UCSD-AML1 (cell line): ENCODE data around the gene PRKG1.

Source experiments
- DNase-seq: peaks from one replicate; lab custom pipeline; 2025; ENCODE audit not compliant: unreplicated experiment; lab: John Stamatoyannopoulos, UW

Gene PRKG1

DNA sequence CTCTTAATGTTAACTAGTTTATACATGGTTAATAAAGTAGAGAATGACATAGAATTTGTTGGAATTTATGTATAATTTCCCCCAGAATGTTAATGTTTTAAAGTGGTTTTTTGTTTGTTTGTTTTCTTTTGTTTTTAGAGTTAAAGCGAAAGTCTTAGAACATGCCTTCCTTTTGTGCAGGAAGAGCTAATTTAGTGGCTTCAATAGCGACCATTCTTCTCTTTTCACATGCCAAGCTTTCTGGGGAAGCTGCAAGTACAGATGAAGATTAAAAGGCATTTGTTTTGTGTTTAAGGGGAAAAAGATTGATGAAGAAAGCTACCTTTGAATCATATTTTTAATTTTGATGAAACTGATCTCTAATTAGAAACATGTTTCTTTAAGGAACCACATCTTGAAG is 881.4 kb downstream of the PRKG1 start:
- no peak for DNase-seq

DNA sequence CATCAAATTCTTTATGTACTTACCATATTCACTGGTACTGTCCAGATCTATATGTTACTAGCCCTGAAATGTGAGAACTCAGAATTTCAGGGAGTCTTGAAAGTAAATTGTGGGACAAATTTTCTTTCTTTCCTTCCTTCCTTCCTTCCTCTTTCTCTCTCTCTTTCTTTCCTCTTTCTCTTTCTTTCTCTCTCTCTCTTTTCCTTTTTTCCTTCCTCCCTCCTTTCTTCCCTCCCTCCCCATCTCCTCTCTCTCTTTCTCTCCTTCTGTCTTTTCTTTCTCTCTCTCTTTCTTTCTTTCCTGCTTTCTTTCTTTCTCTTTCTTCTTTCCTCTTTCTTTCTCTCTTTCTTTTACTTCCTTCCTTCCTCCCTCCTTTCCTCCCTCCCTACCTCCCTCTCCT is 882.5 kb downstream of the PRKG1 start:
- no peak for DNase-seq

- DNase-seq, result no peak
These were observed 886.2 kb downstream of the PRKG1 start for GRCh38 chr10:51960494-51960895.

GRCh38 chr10:51961401-51961800 is 887.1 kb downstream of the PRKG1 start:
- DNase-seq, result no peak

GRCh38 chr10:51964630-51965029 is 890.3 kb downstream of the PRKG1 start:
- DNase-seq, result no peak

GRCh38 chr10:51965451-51965850 is 891.2 kb downstream of the PRKG1 start:
- DNase-seq, result no peak

GRCh38 chr10:51972733-51973346 is 898.6 kb downstream of the PRKG1 start:
- peak; percentile 6 for DNase-seq

GRCh38 chr10:51980752-51981151 is 906.5 kb downstream of the PRKG1 start:
- no peak for DNase-seq

DNA sequence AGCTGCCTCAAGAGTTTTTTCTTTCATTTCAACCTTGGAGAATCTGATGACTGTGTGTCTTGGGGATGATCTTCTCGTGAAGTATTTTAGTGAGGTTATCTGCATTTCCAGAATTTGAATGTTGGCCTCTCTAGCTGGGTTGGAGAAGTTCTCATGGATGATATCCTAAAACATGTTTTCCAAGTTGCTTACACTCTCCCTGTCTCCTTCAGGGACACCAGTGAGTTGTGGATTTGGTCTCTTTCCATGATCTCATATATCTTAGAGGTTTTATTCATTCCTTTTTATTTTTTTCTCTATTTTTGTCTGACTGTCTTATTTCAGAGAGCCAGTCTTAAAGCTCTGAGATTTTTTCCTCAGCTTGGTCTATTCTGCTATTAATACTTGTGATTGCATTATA is 907.4 kb downstream of the PRKG1 start:
- no peak for DNase-seq

- DNase-seq, result no peak
These were observed 909.2 kb downstream of the PRKG1 start for GRCh38 chr10:51983481-51983880.

GRCh38 chr10:51985336-51985735 is 911.0 kb downstream of the PRKG1 start:
- no peak for DNase-seq

- DNase-seq, result no peak
These were observed 912.2 kb downstream of the PRKG1 start for GRCh38 chr10:51986516-51986915.

DNA sequence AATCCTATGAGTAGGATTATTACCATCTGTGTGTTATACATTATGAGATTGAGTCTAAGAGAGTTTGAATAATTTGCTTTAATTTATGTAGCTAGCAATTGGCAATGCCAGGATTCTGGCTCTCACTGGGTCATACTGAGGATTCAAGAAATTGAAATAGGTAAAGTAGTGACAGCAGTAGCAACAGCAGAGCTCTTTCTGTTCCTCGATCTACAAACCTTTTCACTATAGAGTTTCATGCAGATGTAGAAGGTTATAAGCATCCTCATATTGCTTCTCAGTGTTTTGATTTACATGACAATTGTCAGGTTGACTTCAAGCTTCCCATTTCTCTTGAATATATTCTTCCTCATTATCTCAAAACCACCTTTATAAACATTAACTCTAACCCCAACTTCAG is 919.2 kb downstream of the PRKG1 start:
- no peak for DNase-seq

- DNase-seq, result no peak
These were observed 924.8 kb downstream of the PRKG1 start for GRCh38 chr10:51999096-51999495.

DNA sequence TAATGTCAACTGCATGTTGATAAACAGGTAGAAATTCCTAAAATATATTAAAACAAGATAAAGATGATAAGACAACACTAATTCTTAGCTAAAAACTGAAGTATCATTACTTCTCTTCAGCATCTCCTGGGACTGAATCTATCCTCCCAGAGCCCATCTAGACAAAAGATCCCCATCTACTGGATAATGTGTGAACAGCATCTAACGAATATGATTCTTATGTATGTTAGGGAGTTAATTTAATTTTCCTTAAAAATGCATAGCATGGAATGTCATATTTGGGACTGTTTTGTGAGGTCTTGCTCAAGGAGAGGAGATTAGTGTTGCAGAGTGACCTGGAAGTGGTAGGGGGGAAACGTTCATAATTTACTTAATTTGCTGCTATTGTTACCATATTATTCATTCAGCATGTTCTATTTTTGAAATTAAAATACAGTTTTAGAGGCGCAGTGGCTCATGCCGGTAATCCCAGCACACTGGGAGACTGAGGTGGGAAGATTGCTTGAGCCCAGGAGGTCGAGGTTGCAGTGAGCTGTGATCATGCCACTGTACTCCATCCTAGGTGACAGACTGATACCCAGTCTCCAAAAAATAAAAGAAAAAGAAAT is 930.2 kb downstream of the PRKG1 start:
- DNase-seq, result no peak

DNA sequence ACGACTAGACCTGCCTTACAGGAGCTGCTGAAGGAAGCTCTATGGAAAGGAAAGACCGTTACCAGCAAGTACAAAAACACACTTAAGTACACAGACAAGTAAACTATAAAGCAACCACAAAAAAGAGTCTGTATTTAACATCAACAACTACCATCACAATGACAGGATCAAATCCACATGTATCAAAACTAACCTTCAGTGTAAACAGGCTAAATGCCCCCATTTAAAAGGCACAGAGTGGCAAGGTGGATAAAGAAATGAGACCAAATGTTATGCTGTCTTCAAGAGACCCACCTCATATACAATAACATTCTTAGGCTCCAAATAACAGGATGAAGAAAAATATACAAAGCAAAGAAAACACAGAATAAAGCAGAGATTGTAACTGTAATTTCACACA is 932.8 kb downstream of the PRKG1 start:
- no peak for DNase-seq

- DNase-seq, result no peak
These were observed 936.8 kb downstream of the PRKG1 start for GRCh38 chr10:52011118-52011517.

DNA sequence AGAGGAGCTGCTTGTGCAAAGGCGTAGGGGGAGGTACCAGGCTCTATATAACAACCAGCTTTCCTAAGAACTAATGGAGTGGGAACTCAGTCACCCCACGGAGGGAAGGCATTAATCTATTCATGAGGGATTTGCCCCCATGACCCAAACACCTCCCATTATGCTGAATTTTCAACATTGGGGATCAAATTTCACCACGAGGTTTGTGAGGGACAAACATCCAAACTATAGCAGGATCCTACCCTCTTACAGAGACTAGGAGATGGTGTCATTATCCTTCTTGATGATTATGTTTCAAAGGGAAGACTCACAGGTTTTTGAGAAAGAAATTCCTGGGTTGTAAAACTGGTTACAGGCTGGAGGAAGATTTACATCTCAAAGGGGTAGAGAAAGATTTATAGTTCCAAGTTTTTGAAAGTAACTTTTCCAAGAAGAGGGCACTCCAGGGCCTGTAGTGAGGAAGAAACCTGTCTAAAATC is 944.8 kb downstream of the PRKG1 start:
- DNase-seq, result no peak

DNA sequence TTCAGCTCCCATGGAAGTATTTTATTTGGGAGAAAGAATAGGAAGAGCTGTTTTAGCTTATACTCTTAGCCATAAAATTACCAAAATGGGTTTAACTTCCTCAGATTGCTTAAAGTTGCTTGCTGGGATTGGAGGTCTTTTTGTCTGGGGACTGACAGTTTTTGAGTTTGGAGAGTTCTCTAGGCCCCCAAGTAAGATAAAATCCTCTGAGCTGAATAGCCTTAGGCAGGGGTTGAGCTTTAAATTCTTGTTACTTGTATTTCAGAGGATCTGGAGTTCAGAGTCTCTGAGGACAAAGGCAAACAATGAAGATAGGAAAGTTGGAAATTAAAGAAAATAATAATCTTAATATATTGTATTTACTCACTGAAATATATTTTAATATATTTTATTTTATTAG is 945.4 kb downstream of the PRKG1 start:
- no peak for DNase-seq

GRCh38 chr10:52020173-52020572 is 945.9 kb downstream of the PRKG1 start:
- DNase-seq, result no peak

- DNase-seq, result peak; percentile 3
These were observed 946.4 kb downstream of the PRKG1 start for GRCh38 chr10:52020702-52021101.

DNA sequence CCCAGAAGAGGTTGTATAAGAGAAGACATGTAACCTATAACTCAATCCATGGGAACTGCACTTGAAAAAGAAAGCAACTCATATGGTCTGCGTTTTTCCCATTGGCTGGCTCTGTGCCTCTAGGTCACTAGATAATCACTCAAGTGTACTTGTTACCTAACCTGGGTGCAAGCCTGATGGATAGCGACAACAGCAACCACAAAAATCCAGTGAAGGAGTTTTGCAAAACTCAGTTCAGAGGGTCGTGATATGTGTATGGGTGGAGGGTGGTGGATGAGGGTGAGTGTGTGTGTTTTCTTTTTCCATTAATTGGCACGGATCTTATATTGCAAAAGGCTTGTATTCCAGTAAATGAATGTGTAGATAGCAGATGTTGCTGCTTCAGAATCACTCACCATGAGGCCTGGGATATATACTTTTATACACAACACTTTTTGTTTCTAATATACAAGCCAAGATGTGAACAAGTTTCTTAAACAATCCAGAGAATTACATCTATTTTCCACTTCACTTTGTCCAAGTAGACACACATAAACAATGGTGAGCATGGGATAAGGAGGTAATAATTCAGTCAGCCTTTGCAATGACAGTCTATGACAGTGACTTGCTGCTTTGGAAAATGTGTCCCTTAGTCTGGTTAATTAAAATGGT is 952.9 kb downstream of the PRKG1 start:
- no peak for DNase-seq

DNA sequence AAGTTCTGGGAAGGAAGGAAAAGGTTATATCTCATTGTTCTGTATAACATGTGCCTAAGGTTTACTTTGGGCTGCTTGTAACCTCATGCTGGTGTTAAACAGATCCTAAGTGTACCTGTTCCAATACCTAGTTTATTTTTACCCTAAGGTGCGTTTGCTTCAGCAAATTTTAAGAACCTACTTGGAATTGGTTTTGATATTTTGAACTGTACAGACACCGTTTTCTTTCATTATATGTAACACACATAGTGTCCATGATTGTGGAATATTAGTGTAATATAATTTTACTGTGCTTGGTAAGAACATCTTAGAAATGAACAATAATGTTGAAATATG is 954.2 kb downstream of the PRKG1 start:
- DNase-seq, result no peak
